GM18526 (cell line): ENCODE data around the gene RAB15.

Experiments used
- POLR2A ChIP-seq: IDR thresholded peaks from 3 replicates; pipeline ENCODE4 v1.6.1; 2011; ENCODE audit not compliant: insufficient read length; ENCODE audit errors: extremely low read depth

Gene RAB15

GRCh38 chr14:64919618-64920017 is 52.5 kb downstream of the RAB15 start:
- no peak for TF ChIP-seq POLR2A

- no peak for TF ChIP-seq POLR2A
Observed at GRCh38 chr14:64919215-64919614, 52.9 kb downstream of the RAB15 start.

- no peak for TF ChIP-seq POLR2A
Observed at GRCh38 chr14:64918216-64918615, 53.9 kb downstream of the RAB15 start.

GRCh38 chr14:64915797-64916196 is 56.3 kb downstream of the RAB15 start:
- no peak for TF ChIP-seq POLR2A

- no peak for TF ChIP-seq POLR2A
Observed at GRCh38 chr14:64915029-64915424, 57.1 kb downstream of the RAB15 start.

- peak; percentile 94 for TF ChIP-seq POLR2A
Observed at GRCh38 chr14:64914237-64915028, 57.7 kb downstream of the RAB15 start, which contains the start of gene CHURC1. TSS of gene CHURC1 (plus strand) at chr14:64914455. CDS start at chr14:64914496, 41 bp downstream.

- no peak for TF ChIP-seq POLR2A
Observed at GRCh38 chr14:64912261-64912660, 59.9 kb downstream of the RAB15 start.

- TF ChIP-seq POLR2A, result no peak
Observed at GRCh38 chr14:64910847-64911495, 61.2 kb downstream of the RAB15 start.

- TF ChIP-seq POLR2A, result no peak
Observed at GRCh38 chr14:64906022-64906421, 66.1 kb downstream of the RAB15 start.

GRCh38 chr14:64899958-64900357 is 72.2 kb downstream of the RAB15 start:
- no peak for TF ChIP-seq POLR2A
